Activated naive CD8-positive, alpha-beta T cell treated with anti-CD3 and anti-CD28 coated beads, Interleukin-2, amount 10 ng/mL, durations not matched to agents 7 days and 5 days (primary cell): Measurements from ENCODE around the gene FBXO5. TPM values are rescaled to one million over a fixed set of nuclear protein-coding genes. Genes with fewer than 3 reads are reported as not detected.
"Not testable (repeated sequence)": the region's sequence is repeated elsewhere in the genome, so short reads cannot be mapped to it uniquely, and the experiment has no call there.

Experiments used
- ATAC-seq: fragments of 150-1000 bp; cut with Tn5 transposase; one replicate; pipeline ENCODE4 v1.10.0; 2021; ENCODE audit warnings: low read depth, moderate library complexity
- POLR2A ChIA-PET: fragments of 350-600 bp; sonication (Branson Sonifier 250); formaldehyde crosslinking; loops from one replicate; lab custom pipeline; 2021; ENCODE audit warnings: antibody characterized with exemption; lab: Charles Lee
- DNase-seq: peaks from one replicate; pipeline ENCODE4 v3.0.0; 2021
- H3K27ac Mint-ChIP-seq: one replicate; pipeline ENCODE4 v1.8.0; 2022; ENCODE audit warnings: mild to moderate bottlenecking, mixed read lengths
- H3K27me3 Mint-ChIP-seq: one replicate; pipeline ENCODE4 v1.8.0; 2022; ENCODE audit warnings: mild to moderate bottlenecking, moderate library complexity, mixed read lengths
- H3K36me3 Mint-ChIP-seq: one replicate; pipeline ENCODE4 v1.8.0; 2021; ENCODE audit warnings: mild to moderate bottlenecking, mixed read lengths
- H3K4me1 Mint-ChIP-seq: one replicate; pipeline ENCODE4 v1.8.0; 2021; ENCODE audit warnings: mixed read lengths
- H3K4me3 Mint-ChIP-seq: one replicate; pipeline ENCODE4 v1.8.0; 2022; ENCODE audit warnings: mild to moderate bottlenecking, moderate library complexity, mixed read lengths
- H3K9me3 Mint-ChIP-seq: one replicate; pipeline ENCODE4 v1.8.0; 2021; ENCODE audit warnings: mixed read lengths
- total RNA-seq, 2 experiments: library from RNA; stranded (reverse); gene quantifications; one replicate each; pipeline ENCODE4 v1.2.3, GENCODE V29; 2021

Gene FBXO5
- total RNA-seq, 2 experiments from 2014 or later, result 47.1 to 50.8 TPM

GRCh38 chr6:152981989-152982903 lies 595 bp downstream of the FBXO5 start:
- no peaks in the 10 kb centered on the region for H3K27me3 Mint-ChIP-seq
- H3K27ac Mint-ChIP-seq, result peak overlapping the region; percentile 99
- POLR2A ChIA-PET, result interaction anchor here (0.9 to 3.8 kb wide), 10 partner anchors 8 to 1592 kb away, joined by 3 to 43 read pairs (median 6); partner anchors contain the start of gene MTRF1L
- H3K4me3 Mint-ChIP-seq, result peak overlapping the region; percentile 99
- H3K4me1 Mint-ChIP-seq, result peaks cover 39% of the 10 kb centered on the region
- H3K9me3 Mint-ChIP-seq, result no peaks in the 10 kb centered on the region
- H3K36me3 Mint-ChIP-seq, result peaks cover 27% of the 10 kb centered on the region
- DNase-seq, result peak; percentile 60
- ATAC-seq, result no peak

GRCh38 chr6:152981219-152981618 lies 1.6 kb downstream of the FBXO5 start:
- peaks cover 46% of the 10 kb centered on the region for H3K4me1 Mint-ChIP-seq
- no peak for ATAC-seq
- H3K4me3 Mint-ChIP-seq, result peak overlapping the region; percentile 80
- no peaks in the 10 kb centered on the region for H3K27me3 Mint-ChIP-seq
- POLR2A ChIA-PET, result no interaction called here
- H3K36me3 Mint-ChIP-seq, result peaks cover 30% of the 10 kb centered on the region
- H3K9me3 Mint-ChIP-seq, result no peaks in the 10 kb centered on the region
- DNase-seq, result no peak
- H3K27ac Mint-ChIP-seq, result peak overlapping the region; percentile 19

- ATAC-seq (no peak), DNase-seq (no peak)
- Mint-ChIP-seq H3K27me3 (no peaks in the 10 kb centered on the region), H3K27ac (no peak overlapping the region), H3K36me3 (peaks cover 30% of the 10 kb centered on the region), H3K4me3 (peak overlapping the region; percentile 80), H3K4me1 (peaks cover 50% of the 10 kb centered on the region), H3K9me3 (no peaks in the 10 kb centered on the region)
- POLR2A ChIA-PET, result no interaction called here
These were observed 2.2 kb downstream of the FBXO5 start for GRCh38 chr6:152980656-152981055.

GRCh38 chr6:152979116-152979515 lies 3.7 kb downstream of the FBXO5 start:
- peaks cover 41% of the 10 kb centered on the region for H3K36me3 Mint-ChIP-seq
- no peak overlapping the region for H3K27ac Mint-ChIP-seq
- H3K4me1 Mint-ChIP-seq, result peaks cover 52% of the 10 kb centered on the region
- no peak for DNase-seq
- no peaks in the 10 kb centered on the region for H3K27me3 Mint-ChIP-seq
- H3K9me3 Mint-ChIP-seq, result no peaks in the 10 kb centered on the region
- POLR2A ChIA-PET, result interaction anchor here (1.1 to 1.5 kb wide), 2 partner anchors 9 to 23 kb away, joined by 3 read pairs; no protein-coding TSS in a partner anchor
- no peak for ATAC-seq
- H3K4me3 Mint-ChIP-seq, result peak overlapping the region; percentile 60

GRCh38 chr6:152978058-152978457 lies 4.8 kb downstream of the FBXO5 start:
- no peaks in the 10 kb centered on the region for H3K9me3 Mint-ChIP-seq
- H3K27me3 Mint-ChIP-seq, result no peaks in the 10 kb centered on the region
- peaks cover 50% of the 10 kb centered on the region for H3K36me3 Mint-ChIP-seq
- no peak overlapping the region for H3K27ac Mint-ChIP-seq
- ATAC-seq (no peak), DNase-seq (no peak)
- H3K4me3 Mint-ChIP-seq, result peak overlapping the region; percentile 35
- peaks cover 58% of the 10 kb centered on the region for H3K4me1 Mint-ChIP-seq
- POLR2A ChIA-PET, result interaction anchor here (0.9 to 1.5 kb wide), 2 partner anchors 24 to 677 kb away, joined by 3 read pairs; no protein-coding TSS in a partner anchor

GRCh38 chr6:152977556-152977955 lies 5.3 kb downstream of the FBXO5 start:
- Mint-ChIP-seq H3K27ac (no peak overlapping the region), H3K4me1 (peaks cover 60% of the 10 kb centered on the region), H3K4me3 (peak overlapping the region; percentile 50), H3K9me3 (no peaks in the 10 kb centered on the region), H3K27me3 (no peaks in the 10 kb centered on the region), H3K36me3 (peaks cover 52% of the 10 kb centered on the region)
- POLR2A ChIA-PET, result interaction anchor here (0.9 to 1.5 kb wide), 3 partner anchors 23 to 676 kb away, joined by 3 read pairs; no protein-coding TSS in a partner anchor
- no peak for ATAC-seq
- DNase-seq, result no peak

- DNase-seq (no peak), ATAC-seq (no peak)
- peaks cover 60% of the 10 kb centered on the region for H3K4me1 Mint-ChIP-seq
- H3K9me3 Mint-ChIP-seq, result no peaks in the 10 kb centered on the region
- POLR2A ChIA-PET, result interaction anchor here (1.2 kb wide), 1 partner anchor 24 kb away, joined by 3 read pairs; no protein-coding TSS in a partner anchor
- peaks cover 54% of the 10 kb centered on the region for H3K36me3 Mint-ChIP-seq
- H3K27me3 Mint-ChIP-seq, result no peaks in the 10 kb centered on the region
- H3K27ac Mint-ChIP-seq, result peak overlapping the region; percentile 72
- H3K4me3 Mint-ChIP-seq, result peak overlapping the region; percentile 50
These were observed 6.1 kb downstream of the FBXO5 start for GRCh38 chr6:152976749-152977148.

- ATAC-seq (peak; percentile 64), DNase-seq (no peak)
- Mint-ChIP-seq H3K27me3 (no peaks in the 10 kb centered on the region), H3K4me1 (peaks cover 51% of the 10 kb centered on the region), H3K27ac (peak overlapping the region; percentile 71), H3K9me3 (no peaks in the 10 kb centered on the region), H3K4me3 (peak overlapping the region; percentile 64), H3K36me3 (peaks cover 52% of the 10 kb centered on the region)
- POLR2A ChIA-PET, result interaction anchor here (0.6 to 2.5 kb wide), 3 partner anchors 8 to 162 kb away, joined by 4 to 10 read pairs (median 6); partner anchors contain the start of gene FBXO5
These were observed 7.5 kb downstream of the FBXO5 start for GRCh38 chr6:152975204-152975915.

- POLR2A ChIA-PET, result interaction anchor here (2.5 kb wide), 1 partner anchor 9 kb away, joined by 10 read pairs; the partner anchor contains the start of gene FBXO5
- Mint-ChIP-seq H3K4me3 (peak overlapping the region; percentile 40), H3K9me3 (peaks cover 6% of the 10 kb centered on the region), H3K36me3 (peaks cover 60% of the 10 kb centered on the region), H3K27ac (peak overlapping the region; percentile 12), H3K4me1 (peaks cover 40% of the 10 kb centered on the region), H3K27me3 (no peaks in the 10 kb centered on the region)
- ATAC-seq (no peak), DNase-seq (no peak)
These were observed 8.9 kb downstream of the FBXO5 start for GRCh38 chr6:152973916-152974315.

GRCh38 chr6:152969688-152970418 lies 13.0 kb downstream of the FBXO5 start:
- H3K4me1 Mint-ChIP-seq, result peaks cover 11% of the 10 kb centered on the region
- H3K36me3 Mint-ChIP-seq, result peaks cover 44% of the 10 kb centered on the region
- H3K4me3 Mint-ChIP-seq, result no peak overlapping the region
- ATAC-seq (no peak), DNase-seq (no peak)
- peaks cover 14% of the 10 kb centered on the region for H3K9me3 Mint-ChIP-seq
- H3K27ac Mint-ChIP-seq, result no peak overlapping the region
- POLR2A ChIA-PET, result interaction anchor here (0.8 to 1.9 kb wide), 2 partner anchors 10 to 13 kb away, joined by 3 to 6 read pairs; partner anchors contain the start of gene FBXO5
- peaks cover 3% of the 10 kb centered on the region for H3K27me3 Mint-ChIP-seq

GRCh38 chr6:152966168-152966894 lies 16.5 kb downstream of the FBXO5 start:
- Mint-ChIP-seq H3K27me3 (peaks cover 32% of the 10 kb centered on the region), H3K9me3 (peaks cover 14% of the 10 kb centered on the region), H3K36me3 (peaks cover 23% of the 10 kb centered on the region)
- H3K4me3 Mint-ChIP-seq, H3K27ac Mint-ChIP-seq, ATAC-seq, DNase-seq, H3K4me1 Mint-ChIP-seq, POLR2A ChIA-PET: not testable (repeated sequence)

- no peak for ATAC-seq
- Mint-ChIP-seq H3K4me3 (no peak overlapping the region), H3K27me3 (peaks cover 35% of the 10 kb centered on the region), H3K27ac (no peak overlapping the region), H3K36me3 (no peaks in the 10 kb centered on the region), H3K9me3 (no peaks in the 10 kb centered on the region), H3K4me1 (no peaks in the 10 kb centered on the region)
- POLR2A ChIA-PET, result no interaction called here
- no peak for DNase-seq
These were observed 23.5 kb downstream of the FBXO5 start for GRCh38 chr6:152959333-152959732.
